Neural cell (in vitro differentiated cells): ENCODE measurements around the gene PLIN3. TPM values are rescaled to one million over a fixed set of nuclear protein-coding genes. Genes with fewer than 3 reads are reported as not detected.

Experiments used
- H2AFZ ChIP-seq: fragments of 200-600, 300-800 bp; sonication (generic), shearing (Covaris generic); 2 replicates; pipeline ENCODE4 v1.6.0; 2014; ENCODE audit warnings: low read depth, mild to moderate bottlenecking, antibody characterized with exemption, low read length, moderate library complexity
- H3F3A ChIP-seq: fragments of 200-600 bp; shearing (Covaris generic); 2 replicates; pipeline ENCODE4 v1.6.1; 2016; ENCODE audit warnings: mild to moderate bottlenecking, moderate library complexity, mixed read lengths, antibody characterized with exemption, low read length; ENCODE audit not compliant: insufficient read depth, poor library complexity, severe bottlenecking
- H3K27ac ChIP-seq: fragments of 200-600, 300-800 bp; sonication (generic), shearing (Covaris generic); 2 replicates; pipeline ENCODE4 v1.5.1; 2014; ENCODE audit warnings: mild to moderate bottlenecking, low read length, moderate library complexity
- H3K27me3 ChIP-seq: fragments of 300-800, 200-600 bp; sonication (generic), shearing (Covaris generic); 2 replicates; pipeline ENCODE4 v1.6.0; 2014; ENCODE audit warnings: mild to moderate bottlenecking, low read depth, low read length, moderate library complexity; ENCODE audit not compliant: insufficient read depth
- H3K36me3 ChIP-seq: fragments of 300-800, 200-600 bp; sonication (generic), shearing (Covaris generic); 2 replicates; pipeline ENCODE4 v1.5.1; 2014; ENCODE audit warnings: mild to moderate bottlenecking, antibody characterized with exemption, low read length, moderate library complexity; ENCODE audit not compliant: insufficient read depth
- H3K4me2 ChIP-seq: fragments of 300-800, 200-600 bp; sonication (generic), shearing (Covaris generic); 2 replicates; pipeline ENCODE4 v1.6.0; 2014; ENCODE audit warnings: mild to moderate bottlenecking, low read length
- H3K4me3 ChIP-seq: fragments of 300-800, 200-600 bp; sonication (generic), shearing (Covaris generic); 2 replicates; pipeline ENCODE4 v1.5.1; 2014; ENCODE audit warnings: mild to moderate bottlenecking, low read length, moderate library complexity
- H3K79me2 ChIP-seq: fragments of 200-600 bp; shearing (Covaris generic); replicated peaks from 2 replicates; pipeline ENCODE4 v1.6.0; 2014; ENCODE audit warnings: mild to moderate bottlenecking, low read length, moderate library complexity; ENCODE audit not compliant: insufficient read depth
- H3K9ac ChIP-seq: fragments of 300-800, 200-600 bp; sonication (generic), shearing (Covaris generic); 2 replicates; pipeline ENCODE4 v1.6.1; 2016; ENCODE audit warnings: mild to moderate bottlenecking, low read length, mixed read lengths
- H3K9me2 ChIP-seq: fragments of 200-600 bp; shearing (Covaris generic); 2 replicates; pipeline ENCODE4 v1.6.1; 2016; ENCODE audit warnings: mild to moderate bottlenecking, low read length, mixed read lengths; ENCODE audit not compliant: insufficient read depth
- H3K9me3 ChIP-seq: fragments of 200-600, 300-800 bp; sonication (generic), shearing (Covaris generic); 2 replicates; pipeline ENCODE4 v1.6.1; 2016; ENCODE audit warnings: mild to moderate bottlenecking, mixed run types, low read length, moderate library complexity, mixed read lengths
- H4K20me1 ChIP-seq: fragments of 200-600 bp; shearing (Covaris generic); 2 replicates; pipeline ENCODE4 v1.6.1; 2016; ENCODE audit warnings: mild to moderate bottlenecking, mixed run types; ENCODE audit not compliant: insufficient read depth
- EP300 ChIP-seq: fragments of 450-650 bp; conservative IDR thresholded peaks from 2 replicates; pipeline ENCODE4 v1.6.1; 2014; ENCODE audit warnings: antibody characterized with exemption, mild to moderate bottlenecking, moderate library complexity; ENCODE audit not compliant: poor library complexity, severe bottlenecking
- EZH2 ChIP-seq: fragments of 200-600, 300-800 bp; shearing (Covaris generic), sonication (generic); IDR thresholded peaks from 2 replicates; pipeline ENCODE4 v1.6.1; 2014; ENCODE audit warnings: antibody characterized with exemption, low read length, borderline replicate concordance, mild to moderate bottlenecking; ENCODE audit not compliant: insufficient read depth, poor library complexity, severe bottlenecking
- MXI1 ChIP-seq: fragments of 450-650 bp; conservative IDR thresholded peaks from 2 replicates; pipeline ENCODE4 v1.6.1; 2014; ENCODE audit warnings: antibody characterized with exemption, mild to moderate bottlenecking; ENCODE audit not compliant: poor library complexity, severe bottlenecking
- POLR2AphosphoS5 ChIP-seq: IDR thresholded peaks from 2 replicates; pipeline ENCODE4 v1.6.1; 2012
- RAD21 ChIP-seq: fragments of 450-650 bp; conservative IDR thresholded peaks from 2 replicates; pipeline ENCODE4 v1.6.1; 2014; ENCODE audit warnings: antibody characterized with exemption, mild to moderate bottlenecking, moderate library complexity
- SMC3 ChIP-seq: fragments of 450-650 bp; conservative IDR thresholded peaks from 2 replicates; pipeline ENCODE4 v1.6.1; 2014; ENCODE audit warnings: antibody characterized with exemption, mild to moderate bottlenecking, moderate library complexity; ENCODE audit not compliant: poor library complexity
- TAF1 ChIP-seq: IDR thresholded peaks from 2 replicates; pipeline ENCODE4 v1.6.1; 2012; ENCODE audit warnings: low read depth
- polyA plus RNA-seq: library from polyadenylated mRNA; depleted of rRNA; stranded (reverse); fragments of >200 nt; gene quantifications from 2 replicates; pipeline ENCODE4 v1.2.3, GENCODE V29; 2014
- TF ChIP-seq, protein P1 (sequence below): IDR thresholded peaks from 2 replicates; pipeline ENCODE4 v1.6.1; 2012; ENCODE audit warnings: borderline replicate concordance
- TF ChIP-seq, protein P2 (sequence below): fragments of 450-650 bp; IDR thresholded peaks from 2 replicates; pipeline ENCODE4 v1.5.1; 2014; ENCODE audit warnings: antibody characterized with exemption, mild to moderate bottlenecking, moderate library complexity; ENCODE audit not compliant: poor library complexity, severe bottlenecking

Gene PLIN3
- polyA plus RNA-seq, 1 donor from 2014 or later: 0.71 TPM

DNA sequence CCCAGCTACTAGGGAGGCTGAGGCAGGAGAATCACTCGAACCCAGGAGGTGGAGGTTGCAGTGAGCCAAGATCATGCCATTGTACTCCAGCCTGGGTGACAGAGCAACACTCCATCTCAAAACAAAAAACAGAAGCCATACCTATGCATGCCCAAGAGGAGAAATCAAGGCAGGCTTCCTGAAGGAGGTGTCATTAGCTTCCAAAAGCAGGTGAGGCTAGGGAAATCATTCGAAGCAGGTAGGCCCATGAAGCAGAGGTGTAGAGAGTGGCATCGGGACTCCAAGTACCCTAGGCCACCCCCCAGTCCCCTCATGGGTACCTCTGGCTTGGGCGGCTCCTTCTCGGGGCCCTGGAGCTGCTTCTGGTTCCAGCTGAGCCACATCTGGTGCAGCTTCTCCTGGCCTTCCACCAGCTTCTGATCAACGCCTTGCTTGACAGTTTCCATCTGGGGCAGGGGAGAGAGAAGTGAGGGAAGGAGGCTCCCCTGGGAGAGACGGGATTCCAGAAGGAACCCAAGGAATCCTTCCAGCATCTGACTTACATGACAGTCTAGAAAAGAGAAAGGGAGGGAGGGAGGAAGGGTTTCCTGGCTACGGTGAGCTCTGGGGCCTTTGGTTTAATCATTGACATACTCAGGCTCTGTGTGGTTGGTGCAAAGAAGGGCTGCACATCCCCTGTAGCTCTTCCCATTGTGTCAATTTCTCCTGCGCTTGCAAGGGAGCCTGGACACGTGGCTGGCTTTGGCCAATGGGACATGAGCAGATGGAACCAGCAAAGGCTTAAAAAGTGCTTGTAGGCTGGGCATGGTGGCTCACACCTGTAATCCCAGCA, 22.9 kb downstream of the PLIN3 start (continued):
- no peak for TF ChIP-seq MXI1

DNA sequence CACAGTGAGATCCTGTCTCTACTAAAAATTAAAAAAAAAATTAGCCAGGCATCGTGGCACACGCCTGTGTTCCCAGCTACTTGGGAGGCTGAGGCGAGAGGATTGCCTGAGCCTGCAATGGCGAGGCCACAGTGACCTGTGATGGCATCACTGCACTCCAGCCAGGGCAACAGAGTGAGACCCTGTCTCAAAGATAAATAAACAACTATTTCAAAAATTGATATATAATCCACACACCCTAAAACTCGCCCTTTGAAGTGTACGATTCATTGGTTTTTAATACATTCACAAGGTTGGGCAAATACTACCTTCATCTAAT, 23.9 kb downstream of the PLIN3 start:
- H3K27me3 ChIP-seq: no peaks in the 10 kb centered on the region
- H3F3A ChIP-seq: no peaks in the 10 kb centered on the region

DNA sequence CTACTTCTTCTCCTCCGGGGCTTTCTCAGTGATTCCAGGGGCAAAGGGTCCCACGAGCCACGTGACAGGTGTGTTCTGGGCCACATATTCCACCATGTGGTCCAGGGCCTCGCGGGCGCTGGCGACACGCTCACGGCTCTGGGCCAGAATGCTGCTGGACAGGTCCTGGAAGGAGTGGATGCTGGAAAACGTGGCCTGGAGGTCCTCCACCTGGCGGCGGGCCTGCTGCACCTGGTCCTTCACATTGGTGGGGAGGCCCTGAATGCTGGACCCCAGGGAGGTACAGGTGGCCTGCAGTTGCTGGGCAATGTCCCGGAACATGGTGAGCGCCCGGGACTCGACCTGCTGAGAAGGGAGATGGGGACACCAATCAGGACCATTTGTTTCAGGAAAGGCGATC, 28.3 kb downstream of the PLIN3 start:
- H3K9ac ChIP-seq: no peak overlapping the region
- H3K4me3 ChIP-seq: no peak overlapping the region
- H3K4me2 ChIP-seq: no peak overlapping the region
- no peaks in the 10 kb centered on the region for H3K79me2 ChIP-seq
- no peak overlapping the region for H3K27ac ChIP-seq
- TF ChIP-seq SMC3 (no peak), RAD21 (no peak)
- no peaks in the 10 kb centered on the region for H3F3A ChIP-seq
- no peak overlapping the region for H2AFZ ChIP-seq
- no peaks in the 10 kb centered on the region for H4K20me1 ChIP-seq
- no peaks in the 10 kb centered on the region for H3K9me3 ChIP-seq
- H3K36me3 ChIP-seq: no peaks in the 10 kb centered on the region
- no peaks in the 10 kb centered on the region for H3K27me3 ChIP-seq
- H3K9me2 ChIP-seq: no peaks in the 10 kb centered on the region

More for the DNA sequence above, 23.9 kb downstream of the PLIN3 start:
- Histone ChIP-seq H3K4me2 (no peak overlapping the region), H2AFZ (no peak overlapping the region), H3K9me2 (no peaks in the 10 kb centered on the region), H3K27ac (no peak overlapping the region), H3K36me3 (no peaks in the 10 kb centered on the region), H3K4me3 (no peak overlapping the region), H3K79me2 (no peaks in the 10 kb centered on the region), H3K9me3 (no peaks in the 10 kb centered on the region), H3K9ac (no peak overlapping the region), H4K20me1 (no peaks in the 10 kb centered on the region)
- TF ChIP-seq, protein P1, sequence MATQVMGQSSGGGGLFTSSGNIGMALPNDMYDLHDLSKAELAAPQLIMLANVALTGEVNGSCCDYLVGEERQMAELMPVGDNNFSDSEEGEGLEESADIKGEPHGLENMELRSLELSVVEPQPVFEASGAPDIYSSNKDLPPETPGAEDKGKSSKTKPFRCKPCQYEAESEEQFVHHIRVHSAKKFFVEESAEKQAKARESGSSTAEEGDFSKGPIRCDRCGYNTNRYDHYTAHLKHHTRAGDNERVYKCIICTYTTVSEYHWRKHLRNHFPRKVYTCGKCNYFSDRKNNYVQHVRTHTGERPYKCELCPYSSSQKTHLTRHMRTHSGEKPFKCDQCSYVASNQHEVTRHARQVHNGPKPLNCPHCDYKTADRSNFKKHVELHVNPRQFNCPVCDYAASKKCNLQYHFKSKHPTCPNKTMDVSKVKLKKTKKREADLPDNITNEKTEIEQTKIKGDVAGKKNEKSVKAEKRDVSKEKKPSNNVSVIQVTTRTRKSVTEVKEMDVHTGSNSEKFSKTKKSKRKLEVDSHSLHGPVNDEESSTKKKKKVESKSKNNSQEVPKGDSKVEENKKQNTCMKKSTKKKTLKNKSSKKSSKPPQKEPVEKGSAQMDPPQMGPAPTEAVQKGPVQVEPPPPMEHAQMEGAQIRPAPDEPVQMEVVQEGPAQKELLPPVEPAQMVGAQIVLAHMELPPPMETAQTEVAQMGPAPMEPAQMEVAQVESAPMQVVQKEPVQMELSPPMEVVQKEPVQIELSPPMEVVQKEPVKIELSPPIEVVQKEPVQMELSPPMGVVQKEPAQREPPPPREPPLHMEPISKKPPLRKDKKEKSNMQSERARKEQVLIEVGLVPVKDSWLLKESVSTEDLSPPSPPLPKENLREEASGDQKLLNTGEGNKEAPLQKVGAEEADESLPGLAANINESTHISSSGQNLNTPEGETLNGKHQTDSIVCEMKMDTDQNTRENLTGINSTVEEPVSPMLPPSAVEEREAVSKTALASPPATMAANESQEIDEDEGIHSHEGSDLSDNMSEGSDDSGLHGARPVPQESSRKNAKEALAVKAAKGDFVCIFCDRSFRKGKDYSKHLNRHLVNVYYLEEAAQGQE: no peak
- TF ChIP-seq RAD21: no peak
- TF ChIP-seq, protein P2, sequence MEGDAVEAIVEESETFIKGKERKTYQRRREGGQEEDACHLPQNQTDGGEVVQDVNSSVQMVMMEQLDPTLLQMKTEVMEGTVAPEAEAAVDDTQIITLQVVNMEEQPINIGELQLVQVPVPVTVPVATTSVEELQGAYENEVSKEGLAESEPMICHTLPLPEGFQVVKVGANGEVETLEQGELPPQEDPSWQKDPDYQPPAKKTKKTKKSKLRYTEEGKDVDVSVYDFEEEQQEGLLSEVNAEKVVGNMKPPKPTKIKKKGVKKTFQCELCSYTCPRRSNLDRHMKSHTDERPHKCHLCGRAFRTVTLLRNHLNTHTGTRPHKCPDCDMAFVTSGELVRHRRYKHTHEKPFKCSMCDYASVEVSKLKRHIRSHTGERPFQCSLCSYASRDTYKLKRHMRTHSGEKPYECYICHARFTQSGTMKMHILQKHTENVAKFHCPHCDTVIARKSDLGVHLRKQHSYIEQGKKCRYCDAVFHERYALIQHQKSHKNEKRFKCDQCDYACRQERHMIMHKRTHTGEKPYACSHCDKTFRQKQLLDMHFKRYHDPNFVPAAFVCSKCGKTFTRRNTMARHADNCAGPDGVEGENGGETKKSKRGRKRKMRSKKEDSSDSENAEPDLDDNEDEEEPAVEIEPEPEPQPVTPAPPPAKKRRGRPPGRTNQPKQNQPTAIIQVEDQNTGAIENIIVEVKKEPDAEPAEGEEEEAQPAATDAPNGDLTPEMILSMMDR: no peak
- no peak for TF ChIP-seq MXI1
- no peak for TF ChIP-seq EZH2
- TF ChIP-seq POLR2AphosphoS5: no peak
- no peak for TF ChIP-seq SMC3
- no peak for TF ChIP-seq TAF1
- no peak for TF ChIP-seq EP300
